ENCODE measurements around the gene TBX2. TPM values are rescaled to one million over a fixed set of nuclear protein-coding genes. Genes with fewer than 3 reads are reported as not detected.

TBX2 gene
- total and polyA plus RNA-seq, 12 donors = 4.6 to 31.1 (median 11.8) TPM

DNA sequence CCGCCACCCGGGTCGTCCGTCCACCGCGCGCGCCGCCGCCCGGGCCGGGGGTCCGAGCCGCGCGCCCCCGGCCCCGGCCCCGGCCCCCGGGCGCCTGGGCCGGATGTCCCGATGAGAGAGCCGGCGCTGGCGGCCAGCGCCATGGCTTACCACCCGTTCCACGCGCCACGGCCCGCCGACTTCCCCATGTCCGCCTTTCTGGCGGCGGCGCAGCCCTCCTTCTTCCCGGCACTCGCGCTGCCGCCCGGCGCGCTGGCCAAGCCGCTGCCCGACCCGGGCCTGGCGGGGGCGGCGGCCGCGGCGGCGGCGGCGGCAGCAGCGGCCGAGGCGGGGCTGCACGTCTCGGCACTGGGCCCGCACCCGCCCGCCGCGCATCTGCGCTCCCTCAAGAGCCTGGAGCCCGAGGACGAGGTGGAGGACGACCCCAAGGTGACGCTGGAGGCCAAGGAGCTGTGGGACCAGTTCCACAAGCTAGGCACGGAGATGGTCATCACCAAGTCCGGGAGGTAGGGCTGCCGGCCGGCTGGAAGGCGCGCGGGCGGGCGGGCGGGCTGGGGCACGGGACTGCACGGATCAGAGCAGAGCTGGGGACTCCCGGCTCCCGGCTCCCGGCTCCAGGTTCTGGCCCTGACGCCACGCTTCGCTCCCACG is 548 bp downstream of the TBX2 start:
- no peak for TF ChIP-seq CTCF (IDR thresholded peaks at IDR 0.05)
- intact Hi-C loops (cut with DNase I) = loop anchor here in 3 of 10 donors (5.0 to 10.0 kb wide), 3 partner anchors 675 to 685 kb away; no protein-coding TSS in a partner anchor
- no peaks in the 10 kb centered on the region for H3K9me3 ChIP-seq
- H3K27me3 ChIP-seq = peaks cover 51 to 96% (median 94%) of the 10 kb centered on the region in 7 donors
- peak overlapping the region; percentile 11 to 81 (median 66) for H3K4me3 ChIP-seq
- H3K27ac ChIP-seq = peak overlapping the region in 9 of 10 donors; percentile 67 to 88 (median 83)
- peaks cover 0 to 16% (median 0%) of the 10 kb centered on the region in 9 donors for H3K36me3 ChIP-seq
- peak in 1 of 8 donors; percentile 5 for ATAC-seq
- WGBS, 2 donors = 0% methylated on average over 45 to 88 of the region's 90 CpGs
- no peak for DNase-seq
- H3K4me1 ChIP-seq = peaks cover 19 to 78% (median 62%) of the 10 kb centered on the region in 9 donors

GRCh38 chr17:61400717-61401388 is 1.2 kb downstream of the TBX2 start:
- DNase-seq (no peak), ATAC-seq (no peak)
- H3K4me1 ChIP-seq = peaks cover 19 to 84% (median 64%) of the 10 kb centered on the region in 9 donors
- intact Hi-C loops (cut with DNase I) = loop anchor here in 3 of 10 donors (5.0 to 10.0 kb wide), 3 partner anchors 676 to 686 kb away; no protein-coding TSS in a partner anchor
- H3K27me3 ChIP-seq = peaks cover 57 to 96% (median 94%) of the 10 kb centered on the region in 7 donors
- peak overlapping the region; percentile 43 to 88 (median 82) for H3K27ac ChIP-seq
- H3K9me3 ChIP-seq = no peaks in the 10 kb centered on the region
- peaks cover 0 to 19% (median 0%) of the 10 kb centered on the region in 9 donors for H3K36me3 ChIP-seq
- H3K4me3 ChIP-seq = peak overlapping the region; percentile 11 to 81 (median 66)
- no peak for TF ChIP-seq CTCF (IDR thresholded peaks at IDR 0.05)
- 6 to 7% methylated on average over 45 of the region's 45 CpGs for WGBS, 2 donors

DNA sequence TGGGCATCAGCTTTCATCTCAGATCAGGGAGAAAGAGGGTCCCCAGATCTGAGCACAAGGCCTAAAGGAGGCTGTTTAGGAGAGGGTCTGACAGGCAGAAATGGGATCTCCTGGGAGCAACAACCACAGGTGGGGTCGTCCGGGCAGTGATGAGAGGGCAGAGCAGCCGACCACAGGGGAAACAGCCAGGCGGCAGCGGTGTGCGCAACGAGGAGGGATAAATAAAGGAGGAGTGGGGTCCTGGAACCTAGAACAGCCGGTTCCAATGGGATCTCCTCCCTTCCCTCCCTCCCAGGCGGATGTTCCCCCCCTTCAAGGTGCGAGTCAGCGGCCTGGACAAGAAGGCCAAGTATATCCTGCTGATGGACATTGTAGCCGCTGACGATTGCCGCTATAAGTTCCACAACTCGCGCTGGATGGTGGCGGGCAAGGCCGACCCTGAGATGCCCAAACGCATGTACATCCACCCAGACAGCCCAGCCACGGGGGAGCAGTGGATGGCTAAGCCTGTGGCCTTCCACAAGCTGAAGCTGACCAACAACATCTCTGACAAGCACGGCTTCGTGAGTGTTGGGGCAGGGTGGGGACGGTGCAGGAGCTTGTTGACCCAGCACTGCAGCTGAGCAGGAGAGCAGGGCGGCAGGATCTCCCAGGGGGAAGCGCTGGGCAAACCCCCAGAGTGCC is 1.9 kb downstream of the TBX2 start:
- 37 to 45% methylated on average over 22 to 25 of the region's 25 CpGs for WGBS, 2 donors
- DNase-seq (no peak), ATAC-seq (no peak)
- intact Hi-C loops (cut with DNase I) = loop anchor here in 3 of 10 donors (5.0 to 10.0 kb wide), 3 partner anchors 677 to 687 kb away; no protein-coding TSS in a partner anchor
- peak overlapping the region; percentile 11 to 81 (median 66) for H3K4me3 ChIP-seq
- H3K27ac ChIP-seq = peak overlapping the region; percentile 16 to 88 (median 82)
- H3K9me3 ChIP-seq = no peaks in the 10 kb centered on the region
- peaks cover 50 to 96% (median 93%) of the 10 kb centered on the region in 7 donors for H3K27me3 ChIP-seq
- TF ChIP-seq CTCF (IDR thresholded peaks at IDR 0.05) = no peak
- H3K4me1 ChIP-seq = peaks cover 19 to 77% (median 61%) of the 10 kb centered on the region in 9 donors
- peaks cover 0 to 19% (median 0%) of the 10 kb centered on the region in 9 donors for H3K36me3 ChIP-seq

- no peak for TF ChIP-seq CTCF (IDR thresholded peaks at IDR 0.05)
- Histone ChIP-seq H3K9me3 (no peaks in the 10 kb centered on the region), H3K36me3 (peaks cover 0 to 19% (median 0%) of the 10 kb centered on the region in 9 donors), H3K27ac (peak overlapping the region; percentile 16 to 88 (median 82)), H3K4me3 (peak overlapping the region; percentile 11 to 81 (median 66)), H3K27me3 (peaks cover 44 to 96% (median 93%) of the 10 kb centered on the region in 7 donors), H3K4me1 (peaks cover 15 to 71% (median 57%) of the 10 kb centered on the region in 9 donors)
- DNase-seq (no peak), ATAC-seq (no peak)
- 37 to 50% methylated on average over 11 of the region's 11 CpGs for WGBS, 2 donors
- intact Hi-C loops (cut with DNase I) = loop anchor here in 3 of 10 donors (5.0 to 10.0 kb wide), 3 partner anchors 677 to 687 kb away; no protein-coding TSS in a partner anchor
Observed at GRCh38 chr17:61402073-61402541, 2.5 kb downstream of the TBX2 start.
